Osteocyte (in vitro differentiated cells): ENCODE data around the gene ARHGAP21. TPM values are rescaled to one million over a fixed set of nuclear protein-coding genes. Genes with fewer than 3 reads are reported as not detected.

Experiments
- DNase-seq: peaks from one replicate; pipeline ENCODE4 v3.0.0; 2021; ENCODE audit warnings: mixed read lengths; ENCODE audit not compliant: unreplicated experiment; ENCODE audit errors: extremely low spot score
- H3K27ac Mint-ChIP-seq: one replicate; pipeline ENCODE4 v1.8.0; 2021; ENCODE audit warnings: mild to moderate bottlenecking, mixed read lengths; ENCODE audit not compliant: unreplicated experiment
- H3K27me3 Mint-ChIP-seq: one replicate; pipeline ENCODE4 v1.8.0; 2021; ENCODE audit warnings: mixed read lengths; ENCODE audit not compliant: unreplicated experiment
- H3K36me3 Mint-ChIP-seq: one replicate; pipeline ENCODE4 v1.8.0; 2021; ENCODE audit warnings: mixed read lengths; ENCODE audit not compliant: unreplicated experiment
- H3K4me1 Mint-ChIP-seq: one replicate; pipeline ENCODE4 v1.8.0; 2021; ENCODE audit warnings: mixed read lengths; ENCODE audit not compliant: unreplicated experiment
- H3K4me3 Mint-ChIP-seq: one replicate; pipeline ENCODE4 v1.8.0; 2021; ENCODE audit warnings: mild to moderate bottlenecking, moderate library complexity, mixed read lengths; ENCODE audit not compliant: unreplicated experiment
- H3K9me3 Mint-ChIP-seq: one replicate; pipeline ENCODE4 v1.8.0; 2021; ENCODE audit warnings: mixed read lengths; ENCODE audit not compliant: unreplicated experiment
- total RNA-seq: library from RNA; stranded (reverse); gene quantifications from 2 replicates; pipeline ENCODE4 v1.2.1, GENCODE V29; 2021
- TF ChIP-seq, protein P1 (sequence below): fragments of 200-600 bp; sonication (generic); IDR thresholded peaks from 2 replicates; pipeline ENCODE4 v1.5.0; 2021; ENCODE audit warnings: antibody characterized with exemption, mild to moderate bottlenecking, moderate library complexity

The ARHGAP21 gene
- total RNA-seq, 1 donor from 2014 or later = 170 TPM

DNA sequence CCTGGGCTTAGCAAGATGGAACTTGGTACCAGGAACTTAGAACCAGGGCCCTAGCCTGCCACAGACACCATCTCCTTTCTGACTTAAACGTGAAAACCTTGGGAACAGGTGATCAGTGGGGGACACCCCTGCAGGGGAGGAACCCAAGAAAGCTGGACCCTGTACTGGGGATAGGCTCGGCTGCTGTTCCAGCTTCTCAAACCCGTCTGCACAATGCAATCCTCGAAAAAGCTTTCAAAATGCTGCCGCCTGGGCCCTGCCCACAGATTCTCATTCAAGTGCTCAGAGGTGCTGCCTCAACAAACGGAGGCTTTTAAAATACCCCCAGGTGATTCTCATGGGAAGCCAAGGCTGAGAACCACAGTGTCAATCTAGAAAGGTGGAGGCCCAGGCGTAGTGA lies 169.7 kb downstream of the ARHGAP21 start:
- Mint-ChIP-seq H3K36me3 (peaks cover 3% of the 10 kb centered on the region), H3K27me3 (peaks cover 31% of the 10 kb centered on the region)

DNA sequence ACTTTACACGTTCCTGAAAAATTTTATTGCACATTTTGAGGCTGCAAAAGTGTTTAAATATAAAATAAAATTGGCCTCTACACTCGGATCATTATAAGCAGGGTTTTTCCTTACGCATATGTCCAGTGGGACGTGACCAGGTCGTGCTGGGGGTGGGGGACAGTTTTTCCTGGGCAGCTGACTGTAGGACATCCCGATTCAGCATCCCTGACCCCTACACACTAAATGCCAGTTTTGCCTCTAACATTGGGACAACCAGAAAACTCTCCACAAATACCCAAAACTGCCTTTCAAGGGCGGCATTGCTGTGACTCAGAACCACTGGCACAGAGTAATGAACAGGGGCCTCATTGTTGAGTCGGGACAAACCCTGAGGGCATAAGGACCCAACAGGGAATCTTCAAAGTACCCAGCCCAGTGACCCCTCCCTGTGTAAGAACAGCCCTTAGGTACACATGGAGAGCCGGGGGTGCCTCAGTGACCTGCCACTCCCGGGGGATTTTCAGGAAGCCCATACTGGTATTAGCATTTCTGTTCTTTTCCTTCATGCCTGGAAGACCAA lies 170.6 kb downstream of the ARHGAP21 start:
- peaks cover 31% of the 10 kb centered on the region for H3K27me3 Mint-ChIP-seq
- H3K36me3 Mint-ChIP-seq = peaks cover 3% of the 10 kb centered on the region
- H3K4me3 Mint-ChIP-seq = no peak overlapping the region
- TF ChIP-seq, protein P1, sequence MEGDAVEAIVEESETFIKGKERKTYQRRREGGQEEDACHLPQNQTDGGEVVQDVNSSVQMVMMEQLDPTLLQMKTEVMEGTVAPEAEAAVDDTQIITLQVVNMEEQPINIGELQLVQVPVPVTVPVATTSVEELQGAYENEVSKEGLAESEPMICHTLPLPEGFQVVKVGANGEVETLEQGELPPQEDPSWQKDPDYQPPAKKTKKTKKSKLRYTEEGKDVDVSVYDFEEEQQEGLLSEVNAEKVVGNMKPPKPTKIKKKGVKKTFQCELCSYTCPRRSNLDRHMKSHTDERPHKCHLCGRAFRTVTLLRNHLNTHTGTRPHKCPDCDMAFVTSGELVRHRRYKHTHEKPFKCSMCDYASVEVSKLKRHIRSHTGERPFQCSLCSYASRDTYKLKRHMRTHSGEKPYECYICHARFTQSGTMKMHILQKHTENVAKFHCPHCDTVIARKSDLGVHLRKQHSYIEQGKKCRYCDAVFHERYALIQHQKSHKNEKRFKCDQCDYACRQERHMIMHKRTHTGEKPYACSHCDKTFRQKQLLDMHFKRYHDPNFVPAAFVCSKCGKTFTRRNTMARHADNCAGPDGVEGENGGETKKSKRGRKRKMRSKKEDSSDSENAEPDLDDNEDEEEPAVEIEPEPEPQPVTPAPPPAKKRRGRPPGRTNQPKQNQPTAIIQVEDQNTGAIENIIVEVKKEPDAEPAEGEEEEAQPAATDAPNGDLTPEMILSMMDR = no peak
- no peaks in the 10 kb centered on the region for H3K9me3 Mint-ChIP-seq
- DNase-seq = peak; percentile 64
- peaks cover 5% of the 10 kb centered on the region for H3K4me1 Mint-ChIP-seq
- H3K27ac Mint-ChIP-seq = no peak overlapping the region

More for the DNA sequence above, 169.7 kb downstream of the ARHGAP21 start:
- no peaks in the 10 kb centered on the region for H3K9me3 Mint-ChIP-seq
- no peak overlapping the region for H3K4me3 Mint-ChIP-seq
- DNase-seq = peak; percentile 54
- no peak overlapping the region for H3K27ac Mint-ChIP-seq
- TF ChIP-seq, protein P1 = no peak
- H3K4me1 Mint-ChIP-seq = peaks cover 5% of the 10 kb centered on the region

DNA sequence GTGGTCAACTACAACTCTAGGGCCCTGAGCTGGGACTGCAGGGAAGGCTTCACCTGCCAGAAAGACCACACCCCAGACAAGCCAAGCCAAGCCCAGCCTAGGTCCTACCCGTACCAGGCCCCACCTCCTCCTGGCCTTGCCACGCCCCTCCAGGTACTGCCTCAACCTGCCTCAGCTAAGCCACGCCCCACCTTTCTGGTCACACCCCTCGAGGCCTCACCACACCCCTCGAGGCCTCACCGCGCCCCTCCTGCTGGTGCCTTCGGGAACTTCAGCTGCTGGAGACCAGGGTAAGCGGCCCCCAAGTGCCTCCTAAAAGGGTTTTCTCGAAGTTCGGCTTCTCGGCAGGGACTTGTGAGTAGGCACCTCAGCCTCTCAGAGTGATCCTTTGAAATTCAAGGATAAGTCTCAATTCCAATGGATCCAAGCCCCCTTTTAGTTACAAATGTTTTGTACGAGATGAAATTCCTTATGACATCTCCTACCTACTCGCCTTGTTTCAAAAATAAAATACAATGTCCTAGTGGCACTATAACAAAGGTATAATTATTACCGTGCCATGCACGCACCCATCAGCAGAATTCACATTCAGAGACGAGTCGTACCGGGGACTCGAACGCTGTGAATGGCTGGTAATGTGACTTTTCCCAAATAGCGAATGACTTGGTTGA lies 171.2 kb downstream of the ARHGAP21 start:
- TF ChIP-seq, protein P1 = no peak
- H3K27ac Mint-ChIP-seq = no peak overlapping the region
- no peak overlapping the region for H3K4me3 Mint-ChIP-seq
- no peaks in the 10 kb centered on the region for H3K9me3 Mint-ChIP-seq
- peaks cover 3% of the 10 kb centered on the region for H3K36me3 Mint-ChIP-seq
- peaks cover 5% of the 10 kb centered on the region for H3K4me1 Mint-ChIP-seq
- H3K27me3 Mint-ChIP-seq = peaks cover 31% of the 10 kb centered on the region
- peak; percentile 74 for DNase-seq

DNA sequence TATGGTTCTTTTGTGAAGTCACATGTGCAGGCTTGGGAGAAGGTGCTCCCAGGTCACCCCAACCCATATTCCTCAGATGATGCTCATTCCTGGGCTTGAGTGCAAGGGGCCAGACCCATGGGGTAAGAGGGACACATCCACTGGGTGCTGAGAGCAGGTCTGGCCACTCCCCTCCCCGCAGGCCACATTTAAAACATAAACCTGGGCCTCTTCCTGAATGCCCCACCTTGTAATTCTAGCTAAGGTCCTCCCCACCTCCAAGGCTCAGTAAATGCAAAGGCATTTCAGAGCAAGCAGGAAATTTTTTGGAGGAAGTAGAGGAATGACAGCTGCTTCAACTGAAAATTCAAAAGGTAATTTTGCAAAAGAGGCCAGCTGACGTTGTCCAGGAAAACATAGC lies 172.5 kb downstream of the ARHGAP21 start:
- Mint-ChIP-seq H3K27ac (no peak overlapping the region), H3K9me3 (no peaks in the 10 kb centered on the region), H3K36me3 (peaks cover 3% of the 10 kb centered on the region), H3K27me3 (peaks cover 27% of the 10 kb centered on the region), H3K4me3 (no peak overlapping the region), H3K4me1 (no peaks in the 10 kb centered on the region)
- TF ChIP-seq, protein P1 = no peak
- peak; percentile 27 for DNase-seq

DNA sequence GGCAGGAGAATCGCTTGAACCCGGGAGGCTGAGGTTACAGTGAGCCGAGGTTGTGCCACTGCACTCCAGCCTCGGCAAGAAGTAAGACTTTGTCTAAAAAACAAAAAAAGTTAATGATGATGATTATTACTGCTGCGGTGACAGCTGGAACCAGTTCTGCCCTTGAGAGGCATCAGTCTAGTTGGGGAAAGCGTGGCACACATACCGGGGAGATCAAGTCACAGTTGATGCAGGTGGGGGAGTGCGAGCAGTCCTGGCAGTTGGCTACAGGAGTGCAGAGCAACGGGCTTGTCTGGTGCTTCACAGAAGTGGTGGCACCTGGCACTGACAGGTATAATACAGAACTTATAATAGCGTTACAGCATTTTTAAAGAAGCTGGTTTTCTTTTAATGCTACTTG lies 173.0 kb downstream of the ARHGAP21 start:
- H3K36me3 Mint-ChIP-seq = peaks cover 3% of the 10 kb centered on the region

More for the DNA sequence above, 173.0 kb downstream of the ARHGAP21 start:
- Mint-ChIP-seq H3K27me3 (peaks cover 26% of the 10 kb centered on the region), H3K4me3 (no peak overlapping the region), H3K4me1 (no peaks in the 10 kb centered on the region), H3K27ac (no peak overlapping the region), H3K9me3 (no peaks in the 10 kb centered on the region)
- TF ChIP-seq, protein P1 = no peak
- peak; percentile 51 for DNase-seq
